Endothelial cell of hepatic sinusoid (primary cell): Measurements from ENCODE around the gene CDAN1.
"Not testable (repeated sequence)": the region's sequence is repeated elsewhere in the genome, so short reads cannot be mapped to it uniquely, and the experiment has no call there.

Experiments
- in situ Hi-C: cut with HindIII; loops from 2 replicates; pipeline ENCODE4 v1.10.0; 2017; ENCODE audit warnings: low sequenced_read_pairs

CDAN1 gene

GRCh38 chr15:42712584-42712983, 24.3 kb downstream of the CDAN1 start:
- in situ Hi-C loops: no loop called here

DNA sequence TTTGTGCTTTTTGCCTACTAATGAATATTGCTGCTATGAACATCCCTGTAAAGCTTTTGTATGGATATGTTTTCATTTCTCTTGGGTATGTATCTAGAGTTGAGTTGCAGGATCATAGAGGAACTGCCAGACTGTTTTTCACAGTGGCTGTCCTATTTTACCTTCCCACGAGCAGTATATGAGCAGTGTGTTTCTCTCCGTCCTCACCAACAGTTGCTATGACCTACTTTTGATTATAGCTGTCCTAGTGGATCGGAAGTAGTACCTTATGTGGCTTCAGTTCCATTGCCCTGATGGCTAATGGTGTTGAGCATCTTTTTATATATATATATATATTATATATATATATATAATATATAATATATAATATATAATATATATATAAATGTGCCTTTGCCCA, 25.2 kb downstream of the CDAN1 start:
- in situ Hi-C loops: no loop called here

- in situ Hi-C loops: no loop called here
These were observed 26.3 kb downstream of the CDAN1 start for GRCh38 chr15:42710662-42711061.

- in situ Hi-C loops: no loop called here
These were observed 28.9 kb downstream of the CDAN1 start for GRCh38 chr15:42707873-42708544.

DNA sequence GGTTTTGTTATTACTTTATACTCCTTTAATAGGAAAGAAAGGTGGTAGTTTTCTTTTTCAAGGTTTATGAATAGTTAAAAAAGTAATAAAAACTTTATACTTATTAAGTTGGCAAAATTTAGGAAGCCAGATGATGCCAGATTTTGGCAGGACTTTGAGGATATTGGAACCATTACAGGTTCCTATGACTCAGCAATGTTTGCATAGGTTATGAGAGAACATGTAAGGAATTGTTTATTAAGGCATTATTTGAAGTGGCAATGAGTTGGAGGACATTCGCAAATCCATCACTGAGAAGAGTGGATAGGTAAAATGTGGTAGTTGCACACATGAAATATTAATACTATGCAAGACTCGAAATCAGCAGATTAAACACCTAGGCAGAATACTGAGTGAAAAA, 29.9 kb downstream of the CDAN1 start:
- in situ Hi-C loops: no loop called here

DNA sequence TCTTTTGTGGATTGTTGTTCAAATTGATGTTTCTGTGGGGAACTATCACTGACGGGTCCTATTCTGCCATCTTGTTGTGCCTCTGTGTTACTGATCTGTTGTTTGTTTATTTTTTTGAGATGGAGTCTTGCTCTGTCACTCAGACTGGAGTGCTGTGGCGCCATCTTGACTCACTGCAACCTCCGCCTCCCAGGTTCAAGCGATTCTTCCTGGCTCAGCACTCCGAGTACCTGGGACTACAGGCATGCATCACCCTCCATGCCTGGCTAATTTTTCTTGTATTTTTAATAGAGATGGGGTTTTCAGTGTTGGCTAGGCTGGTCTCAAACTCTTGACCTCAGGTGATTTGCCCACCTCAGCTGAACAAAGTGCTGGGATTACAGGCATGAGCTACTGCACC, 31.6 kb downstream of the CDAN1 start:
- in situ Hi-C loops: no loop called here

DNA sequence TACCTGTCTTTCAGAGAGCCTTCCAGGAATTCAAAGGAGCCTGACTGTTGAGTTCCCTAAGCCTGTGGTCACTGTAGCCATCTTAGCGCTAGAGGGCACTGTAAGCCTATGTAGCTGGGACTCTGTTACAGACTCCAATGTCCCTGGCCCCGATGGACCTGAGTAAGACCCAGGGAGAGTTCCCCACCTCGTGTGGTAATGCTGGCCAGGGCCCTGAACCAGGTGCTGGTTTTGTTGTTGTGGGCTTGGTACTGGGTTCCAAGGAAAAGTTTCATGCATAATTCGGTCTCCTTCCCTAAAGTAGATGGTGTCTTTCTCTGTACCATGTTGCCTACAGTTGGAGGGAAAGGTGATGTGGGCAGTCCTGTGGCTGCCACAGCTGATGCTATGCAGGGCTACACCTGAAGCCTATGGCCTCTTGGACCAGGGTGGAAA, 32.4 kb downstream of the CDAN1 start:
- in situ Hi-C loops: no loop called here

DNA sequence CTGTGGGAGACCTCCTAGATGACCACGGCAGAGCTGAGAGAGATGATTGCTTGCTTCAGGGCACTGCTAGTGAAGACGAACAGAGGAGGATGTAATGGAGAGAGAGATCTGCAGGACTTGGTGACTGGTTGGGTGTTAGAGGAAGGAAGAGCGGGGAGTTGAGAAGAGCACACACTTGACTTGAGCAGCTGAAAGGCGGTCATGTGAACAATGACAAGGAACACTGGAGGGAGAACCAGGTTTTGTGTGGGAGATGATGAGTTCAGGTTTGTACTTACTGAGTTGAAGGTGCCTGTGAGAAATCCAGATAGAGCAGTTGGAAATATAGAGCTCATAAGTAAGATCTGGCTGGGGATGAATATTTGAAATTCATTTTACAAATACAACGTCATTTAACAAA, 40.3 kb downstream of the CDAN1 start:
- in situ Hi-C loops: no loop called here

GRCh38 chr15:42695527-42696071, 41.3 kb downstream of the CDAN1 start:
- in situ Hi-C loops: no loop called here

- in situ Hi-C loops: no loop called here
These were observed 42.5 kb downstream of the CDAN1 start for GRCh38 chr15:42694398-42694797.

GRCh38 chr15:42693942-42694341, 43.0 kb downstream of the CDAN1 start:
- in situ Hi-C loops: no loop called here

DNA sequence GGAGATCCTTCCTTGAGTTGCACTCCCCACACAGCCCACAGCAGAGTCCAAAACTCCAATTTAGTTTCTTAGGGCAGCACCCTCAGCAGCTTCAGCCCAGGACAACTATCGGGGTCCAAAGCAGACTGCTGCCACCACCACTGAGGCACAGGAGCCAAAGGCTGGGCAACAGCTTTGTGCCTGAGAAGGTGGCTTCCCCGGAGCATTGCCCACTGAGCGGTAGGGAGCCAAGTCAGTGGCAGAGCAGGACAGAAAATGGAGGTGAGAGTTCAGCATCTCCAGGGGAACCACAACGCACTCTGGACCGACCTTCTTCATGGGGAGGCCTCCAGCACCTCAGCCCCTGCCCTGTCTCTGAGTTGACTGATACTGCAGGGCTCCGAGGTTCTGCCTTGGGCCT, 43.4 kb downstream of the CDAN1 start:
- in situ Hi-C loops: no loop called here

- in situ Hi-C loops: no loop called here
These were observed 43.9 kb downstream of the CDAN1 start for GRCh38 chr15:42692997-42693396.

DNA sequence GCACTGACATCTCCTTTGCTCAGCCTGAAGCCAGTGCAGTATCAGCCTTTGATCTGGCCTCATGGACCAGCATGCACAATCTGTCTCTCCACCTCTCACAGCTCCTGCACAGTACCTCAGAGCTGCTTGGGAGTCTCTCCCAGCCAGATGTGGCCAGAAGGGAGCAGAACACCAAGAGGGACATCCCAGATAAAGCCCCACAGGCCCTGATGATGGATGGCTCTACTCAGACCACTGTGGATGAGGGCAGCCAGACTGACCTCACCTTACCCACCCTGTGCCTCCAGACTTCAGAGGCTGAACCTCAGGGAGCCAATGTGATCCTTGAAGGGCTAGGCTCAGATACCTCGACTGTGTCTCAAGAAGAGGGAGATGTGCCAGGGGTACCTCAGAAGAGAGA, 44.4 kb downstream of the CDAN1 start:
- in situ Hi-C loops: no loop called here

GRCh38 chr15:42691770-42692169, 45.2 kb downstream of the CDAN1 start:
- in situ Hi-C loops: no loop called here

GRCh38 chr15:42691308-42691707, 45.6 kb downstream of the CDAN1 start:
- in situ Hi-C loops: no loop called here

DNA sequence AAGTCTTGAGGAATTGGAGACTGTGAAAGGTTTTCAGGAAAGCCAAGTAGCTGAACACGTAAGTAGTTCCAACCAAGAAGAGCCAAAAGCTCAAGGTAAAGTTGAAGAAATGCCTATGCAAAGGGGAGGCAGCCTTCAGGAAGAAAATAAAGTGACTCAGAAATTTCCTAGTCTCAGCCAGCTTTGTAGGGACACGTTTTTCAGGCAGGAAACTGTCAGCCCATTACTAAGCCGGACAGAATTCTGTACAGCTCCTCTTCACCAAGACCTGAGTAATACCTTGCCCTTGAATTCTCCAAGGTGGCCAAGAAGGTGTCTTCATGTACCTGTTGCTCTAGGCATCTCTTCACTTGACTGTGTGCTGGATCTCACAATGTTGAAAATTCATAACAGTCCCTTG, 48.6 kb downstream of the CDAN1 start:
- in situ Hi-C loops: no loop called here

GRCh38 chr15:42687740-42688139, 49.2 kb downstream of the CDAN1 start:
- in situ Hi-C loops: no loop called here

- in situ Hi-C loops: no loop called here
These were observed 50.6 kb downstream of the CDAN1 start for GRCh38 chr15:42686281-42686680.

- in situ Hi-C loops: no loop called here
These were observed 55.8 kb downstream of the CDAN1 start for GRCh38 chr15:42681119-42681518.

- in situ Hi-C loops: not testable (repeated sequence)
These were observed 56.8 kb downstream of the CDAN1 start for GRCh38 chr15:42680142-42680482.

DNA sequence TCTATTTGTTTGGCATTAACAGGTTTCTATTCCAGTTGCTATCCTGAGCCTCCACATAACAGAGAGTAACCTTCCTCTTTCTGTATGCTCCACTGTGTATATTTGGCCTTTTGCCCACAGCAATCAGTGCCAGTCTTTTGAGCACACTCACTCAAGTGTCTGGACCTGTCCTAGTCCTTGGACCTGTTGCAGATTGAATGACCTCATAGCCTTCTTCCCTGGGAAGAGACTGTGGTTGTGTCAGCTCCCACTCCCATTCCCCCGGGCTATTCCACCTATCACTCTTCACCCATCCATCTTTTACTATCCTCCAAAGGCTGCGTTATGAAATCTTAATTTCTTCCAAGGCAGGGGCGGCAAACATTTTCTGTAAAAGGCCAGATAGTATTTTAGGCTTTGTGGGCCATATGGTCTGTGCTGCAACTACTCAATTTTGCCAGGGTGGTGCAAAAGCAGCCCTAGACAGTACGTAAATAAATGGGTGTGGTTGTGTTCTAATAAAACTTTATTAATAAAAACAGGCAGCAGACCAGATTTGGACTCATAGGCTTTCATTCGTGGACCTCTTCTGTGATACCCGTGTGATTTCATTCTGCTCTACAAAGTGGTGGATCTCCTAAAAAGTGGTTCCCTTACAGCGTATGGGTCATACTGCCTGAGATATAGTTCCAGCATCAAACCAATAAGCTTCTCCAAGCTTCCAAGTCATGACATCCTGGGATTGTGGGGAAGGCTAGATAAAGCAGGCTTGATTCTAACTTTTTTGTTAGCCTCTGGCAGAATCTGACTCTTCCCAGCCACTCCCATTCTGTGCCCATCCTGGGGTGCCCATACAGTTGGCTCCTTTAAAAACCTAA, 57.4 kb downstream of the CDAN1 start:
- in situ Hi-C loops: no loop called here
